Neural cell (in vitro differentiated cells): ENCODE measurements around the gene DMXL2. TPM values are rescaled to one million over a fixed set of nuclear protein-coding genes. Genes with fewer than 3 reads are reported as not detected.

ENCODE experiments used
- H2AFZ ChIP-seq: fragments of 200-600, 300-800 bp; sonication (generic), shearing (Covaris generic); 2 replicates; pipeline ENCODE4 v1.6.0; 2014; ENCODE audit warnings: low read depth, mild to moderate bottlenecking, antibody characterized with exemption, low read length, moderate library complexity
- H3F3A ChIP-seq: fragments of 200-600 bp; shearing (Covaris generic); 2 replicates; pipeline ENCODE4 v1.6.1; 2016; ENCODE audit warnings: mild to moderate bottlenecking, moderate library complexity, mixed read lengths, antibody characterized with exemption, low read length; ENCODE audit not compliant: insufficient read depth, poor library complexity, severe bottlenecking
- H3K27ac ChIP-seq: fragments of 200-600, 300-800 bp; sonication (generic), shearing (Covaris generic); 2 replicates; pipeline ENCODE4 v1.5.1; 2014; ENCODE audit warnings: mild to moderate bottlenecking, low read length, moderate library complexity
- H3K27me3 ChIP-seq: fragments of 300-800, 200-600 bp; sonication (generic), shearing (Covaris generic); 2 replicates; pipeline ENCODE4 v1.6.0; 2014; ENCODE audit warnings: mild to moderate bottlenecking, low read depth, low read length, moderate library complexity; ENCODE audit not compliant: insufficient read depth
- H3K36me3 ChIP-seq: fragments of 300-800, 200-600 bp; sonication (generic), shearing (Covaris generic); 2 replicates; pipeline ENCODE4 v1.5.1; 2014; ENCODE audit warnings: mild to moderate bottlenecking, antibody characterized with exemption, low read length, moderate library complexity; ENCODE audit not compliant: insufficient read depth
- H3K4me2 ChIP-seq: fragments of 300-800, 200-600 bp; sonication (generic), shearing (Covaris generic); 2 replicates; pipeline ENCODE4 v1.6.0; 2014; ENCODE audit warnings: mild to moderate bottlenecking, low read length
- H3K4me3 ChIP-seq: fragments of 300-800, 200-600 bp; sonication (generic), shearing (Covaris generic); 2 replicates; pipeline ENCODE4 v1.5.1; 2014; ENCODE audit warnings: mild to moderate bottlenecking, low read length, moderate library complexity
- H3K79me2 ChIP-seq: fragments of 200-600 bp; shearing (Covaris generic); replicated peaks from 2 replicates; pipeline ENCODE4 v1.6.0; 2014; ENCODE audit warnings: mild to moderate bottlenecking, low read length, moderate library complexity; ENCODE audit not compliant: insufficient read depth
- H3K9ac ChIP-seq: fragments of 300-800, 200-600 bp; sonication (generic), shearing (Covaris generic); 2 replicates; pipeline ENCODE4 v1.6.1; 2016; ENCODE audit warnings: mild to moderate bottlenecking, low read length, mixed read lengths
- H3K9me2 ChIP-seq: fragments of 200-600 bp; shearing (Covaris generic); 2 replicates; pipeline ENCODE4 v1.6.1; 2016; ENCODE audit warnings: mild to moderate bottlenecking, low read length, mixed read lengths; ENCODE audit not compliant: insufficient read depth
- H3K9me3 ChIP-seq: fragments of 200-600, 300-800 bp; sonication (generic), shearing (Covaris generic); 2 replicates; pipeline ENCODE4 v1.6.1; 2016; ENCODE audit warnings: mild to moderate bottlenecking, mixed run types, low read length, moderate library complexity, mixed read lengths
- H4K20me1 ChIP-seq: fragments of 200-600 bp; shearing (Covaris generic); 2 replicates; pipeline ENCODE4 v1.6.1; 2016; ENCODE audit warnings: mild to moderate bottlenecking, mixed run types; ENCODE audit not compliant: insufficient read depth
- EP300 ChIP-seq: fragments of 450-650 bp; conservative IDR thresholded peaks from 2 replicates; pipeline ENCODE4 v1.6.1; 2014; ENCODE audit warnings: antibody characterized with exemption, mild to moderate bottlenecking, moderate library complexity; ENCODE audit not compliant: poor library complexity, severe bottlenecking
- EZH2 ChIP-seq: fragments of 200-600, 300-800 bp; shearing (Covaris generic), sonication (generic); IDR thresholded peaks from 2 replicates; pipeline ENCODE4 v1.6.1; 2014; ENCODE audit warnings: antibody characterized with exemption, low read length, borderline replicate concordance, mild to moderate bottlenecking; ENCODE audit not compliant: insufficient read depth, poor library complexity, severe bottlenecking
- MXI1 ChIP-seq: fragments of 450-650 bp; conservative IDR thresholded peaks from 2 replicates; pipeline ENCODE4 v1.6.1; 2014; ENCODE audit warnings: antibody characterized with exemption, mild to moderate bottlenecking; ENCODE audit not compliant: poor library complexity, severe bottlenecking
- POLR2AphosphoS5 ChIP-seq: IDR thresholded peaks from 2 replicates; pipeline ENCODE4 v1.6.1; 2012
- RAD21 ChIP-seq: fragments of 450-650 bp; conservative IDR thresholded peaks from 2 replicates; pipeline ENCODE4 v1.6.1; 2014; ENCODE audit warnings: antibody characterized with exemption, mild to moderate bottlenecking, moderate library complexity
- SMC3 ChIP-seq: fragments of 450-650 bp; conservative IDR thresholded peaks from 2 replicates; pipeline ENCODE4 v1.6.1; 2014; ENCODE audit warnings: antibody characterized with exemption, mild to moderate bottlenecking, moderate library complexity; ENCODE audit not compliant: poor library complexity
- TAF1 ChIP-seq: IDR thresholded peaks from 2 replicates; pipeline ENCODE4 v1.6.1; 2012; ENCODE audit warnings: low read depth
- polyA plus RNA-seq: library from polyadenylated mRNA; depleted of rRNA; stranded (reverse); fragments of >200 nt; gene quantifications from 2 replicates; pipeline ENCODE4 v1.2.3, GENCODE V29; 2014
- TF ChIP-seq, protein P1 (sequence below): IDR thresholded peaks from 2 replicates; pipeline ENCODE4 v1.6.1; 2012; ENCODE audit warnings: borderline replicate concordance
- TF ChIP-seq, protein P2 (sequence below): fragments of 450-650 bp; IDR thresholded peaks from 2 replicates; pipeline ENCODE4 v1.5.1; 2014; ENCODE audit warnings: antibody characterized with exemption, mild to moderate bottlenecking, moderate library complexity; ENCODE audit not compliant: poor library complexity, severe bottlenecking

Gene DMXL2
- polyA plus RNA-seq, 1 donor from 2014 or later, result 176 TPM

DNA sequence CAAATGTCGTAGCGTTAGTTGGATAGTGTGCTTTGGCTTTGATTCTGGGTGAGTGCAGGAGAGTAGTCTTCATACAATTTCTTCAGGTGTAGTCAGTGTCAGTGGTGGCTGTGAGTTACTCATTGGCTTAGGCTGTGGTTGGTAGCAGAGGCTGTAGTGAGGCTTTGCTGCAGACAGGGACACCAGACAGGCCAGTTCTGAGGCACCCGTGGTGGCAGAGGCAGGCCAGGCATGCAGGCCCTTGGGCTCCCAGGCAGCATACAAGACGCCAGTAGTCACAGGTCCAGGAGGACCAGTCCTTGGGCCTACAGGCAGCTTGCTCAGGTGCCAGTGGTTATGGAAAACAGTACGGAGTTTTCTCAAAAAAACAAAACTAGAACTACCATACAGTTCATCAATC is 61.3 kb downstream of the DMXL2 start:
- Histone ChIP-seq H3K27me3 (no peaks in the 10 kb centered on the region), H3F3A (no peaks in the 10 kb centered on the region), H3K36me3 (no peaks in the 10 kb centered on the region), H3K4me3 (no peak overlapping the region), H3K27ac (no peak overlapping the region), H3K9me2 (no peaks in the 10 kb centered on the region), H3K4me2 (no peak overlapping the region), H3K79me2 (no peaks in the 10 kb centered on the region), H4K20me1 (no peaks in the 10 kb centered on the region), H2AFZ (no peak overlapping the region), H3K9ac (no peak overlapping the region), H3K9me3 (no peaks in the 10 kb centered on the region)
- no peak for TF ChIP-seq MXI1
- TF ChIP-seq, protein P1, sequence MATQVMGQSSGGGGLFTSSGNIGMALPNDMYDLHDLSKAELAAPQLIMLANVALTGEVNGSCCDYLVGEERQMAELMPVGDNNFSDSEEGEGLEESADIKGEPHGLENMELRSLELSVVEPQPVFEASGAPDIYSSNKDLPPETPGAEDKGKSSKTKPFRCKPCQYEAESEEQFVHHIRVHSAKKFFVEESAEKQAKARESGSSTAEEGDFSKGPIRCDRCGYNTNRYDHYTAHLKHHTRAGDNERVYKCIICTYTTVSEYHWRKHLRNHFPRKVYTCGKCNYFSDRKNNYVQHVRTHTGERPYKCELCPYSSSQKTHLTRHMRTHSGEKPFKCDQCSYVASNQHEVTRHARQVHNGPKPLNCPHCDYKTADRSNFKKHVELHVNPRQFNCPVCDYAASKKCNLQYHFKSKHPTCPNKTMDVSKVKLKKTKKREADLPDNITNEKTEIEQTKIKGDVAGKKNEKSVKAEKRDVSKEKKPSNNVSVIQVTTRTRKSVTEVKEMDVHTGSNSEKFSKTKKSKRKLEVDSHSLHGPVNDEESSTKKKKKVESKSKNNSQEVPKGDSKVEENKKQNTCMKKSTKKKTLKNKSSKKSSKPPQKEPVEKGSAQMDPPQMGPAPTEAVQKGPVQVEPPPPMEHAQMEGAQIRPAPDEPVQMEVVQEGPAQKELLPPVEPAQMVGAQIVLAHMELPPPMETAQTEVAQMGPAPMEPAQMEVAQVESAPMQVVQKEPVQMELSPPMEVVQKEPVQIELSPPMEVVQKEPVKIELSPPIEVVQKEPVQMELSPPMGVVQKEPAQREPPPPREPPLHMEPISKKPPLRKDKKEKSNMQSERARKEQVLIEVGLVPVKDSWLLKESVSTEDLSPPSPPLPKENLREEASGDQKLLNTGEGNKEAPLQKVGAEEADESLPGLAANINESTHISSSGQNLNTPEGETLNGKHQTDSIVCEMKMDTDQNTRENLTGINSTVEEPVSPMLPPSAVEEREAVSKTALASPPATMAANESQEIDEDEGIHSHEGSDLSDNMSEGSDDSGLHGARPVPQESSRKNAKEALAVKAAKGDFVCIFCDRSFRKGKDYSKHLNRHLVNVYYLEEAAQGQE, result no peak
- TF ChIP-seq, protein P2, sequence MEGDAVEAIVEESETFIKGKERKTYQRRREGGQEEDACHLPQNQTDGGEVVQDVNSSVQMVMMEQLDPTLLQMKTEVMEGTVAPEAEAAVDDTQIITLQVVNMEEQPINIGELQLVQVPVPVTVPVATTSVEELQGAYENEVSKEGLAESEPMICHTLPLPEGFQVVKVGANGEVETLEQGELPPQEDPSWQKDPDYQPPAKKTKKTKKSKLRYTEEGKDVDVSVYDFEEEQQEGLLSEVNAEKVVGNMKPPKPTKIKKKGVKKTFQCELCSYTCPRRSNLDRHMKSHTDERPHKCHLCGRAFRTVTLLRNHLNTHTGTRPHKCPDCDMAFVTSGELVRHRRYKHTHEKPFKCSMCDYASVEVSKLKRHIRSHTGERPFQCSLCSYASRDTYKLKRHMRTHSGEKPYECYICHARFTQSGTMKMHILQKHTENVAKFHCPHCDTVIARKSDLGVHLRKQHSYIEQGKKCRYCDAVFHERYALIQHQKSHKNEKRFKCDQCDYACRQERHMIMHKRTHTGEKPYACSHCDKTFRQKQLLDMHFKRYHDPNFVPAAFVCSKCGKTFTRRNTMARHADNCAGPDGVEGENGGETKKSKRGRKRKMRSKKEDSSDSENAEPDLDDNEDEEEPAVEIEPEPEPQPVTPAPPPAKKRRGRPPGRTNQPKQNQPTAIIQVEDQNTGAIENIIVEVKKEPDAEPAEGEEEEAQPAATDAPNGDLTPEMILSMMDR, result no peak
- no peak for TF ChIP-seq TAF1
- TF ChIP-seq POLR2AphosphoS5, result no peak
- TF ChIP-seq SMC3, result no peak
- no peak for TF ChIP-seq RAD21
- TF ChIP-seq EZH2, result no peak
- no peak for TF ChIP-seq EP300

DNA sequence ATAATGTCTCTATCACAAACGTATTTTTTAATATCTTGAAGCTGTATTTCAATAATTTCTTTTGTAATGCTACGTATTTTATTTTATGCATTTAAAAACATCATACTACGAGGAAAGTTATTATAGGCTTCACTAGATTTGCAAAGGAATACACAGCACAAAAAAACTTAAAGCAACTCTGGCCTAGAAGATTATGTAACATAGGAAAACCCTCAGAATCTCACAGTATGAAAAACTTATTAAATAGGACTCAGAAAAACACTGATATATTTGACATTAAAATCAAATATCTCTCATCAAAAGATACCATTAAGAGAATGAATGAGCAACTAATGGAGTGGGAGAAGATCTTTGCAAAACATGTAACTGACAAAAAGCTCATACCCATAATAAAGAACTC is 63.7 kb downstream of the DMXL2 start:
- H4K20me1 ChIP-seq, result no peaks in the 10 kb centered on the region
- no peaks in the 10 kb centered on the region for H3F3A ChIP-seq
- H3K4me3 ChIP-seq, result no peak overlapping the region
- no peak overlapping the region for H3K9ac ChIP-seq
- no peak overlapping the region for H3K4me2 ChIP-seq
- TF ChIP-seq POLR2AphosphoS5 (no peak), SMC3 (no peak)
- TF ChIP-seq, protein P1, result no peak
- TF ChIP-seq, protein P2, result no peak
- no peak overlapping the region for H2AFZ ChIP-seq
- H3K36me3 ChIP-seq, result no peaks in the 10 kb centered on the region
- no peaks in the 10 kb centered on the region for H3K9me2 ChIP-seq
- no peak overlapping the region for H3K27ac ChIP-seq
- H3K9me3 ChIP-seq, result no peaks in the 10 kb centered on the region
- H3K79me2 ChIP-seq, result no peaks in the 10 kb centered on the region
- H3K27me3 ChIP-seq, result no peaks in the 10 kb centered on the region
